ENCODE results near the gene CAPN7. TPM values are rescaled to one million over a fixed set of nuclear protein-coding genes. Genes with fewer than 3 reads are reported as not detected.

Gene CAPN7
- total RNA-seq, 5 donors from 2014 or later (not counting 1 experiment from before 2014, with no cell fraction given): 62.2 to 82.5 (median 74.6) TPM

GRCh38 chr3:15206662-15207576 lies 873 bp downstream of the CAPN7 start:
- H3K4me1 Mint-ChIP-seq: peaks cover 40 to 51% (median 42%) of the 10 kb centered on the region in 3 donors
- peak overlapping the region; percentile 71 for H3K27ac ChIP-seq (ENCODE audit: low read length)
- ATAC-seq (replicated peaks in 1 of 4) (peak in 1 of 4 experiments; percentile 9), DNase-seq (peak in 24 of 35 experiments; percentile 2 to 71 (median 14))
- WGBS (ENCODE audit: insufficient coverage): under 1% methylated on average over 17 of the region's 30 CpGs
- ChIA-PET POLR2A (interaction anchor here (0.5 to 2.1 kb wide), 12 partner anchors 10 to 1061 kb away, joined by 3 to 5 read pairs (median 4); no protein-coding TSS in a partner anchor), CTCF (interaction anchor here (0.6 to 6.4 kb wide), 17 partner anchors 11 to 1058 kb away, joined by 3 to 82 read pairs (median 4); partner anchors contain the start of genes DPH3 (in 1 of the 2), OXNAD1 (in 1 of the 2), RBSN (in 1 of the 2) and SH3BP5 (in 1 of the 2))
- H3K36me3 Mint-ChIP-seq: peaks cover 2% of the 10 kb centered on the region
- H3K4me1 ChIP-seq (ENCODE audit: control insufficient read depth in 1 of 2, extremely low read depth in 1 of 2, insufficient read depth in 2 of 2, low read length in 2 of 2): peaks cover 19 to 20% of the 10 kb centered on the region in 2 experiments
- no peaks in the 10 kb centered on the region for H3K27me3 Mint-ChIP-seq
- peaks cover 0 to 7% of the 10 kb centered on the region in 2 donors for H3K36me3 ChIP-seq (ENCODE audit: control insufficient read depth in 2 of 2, extremely low read depth in 1 of 2, insufficient read depth in 1 of 2, low read length in 1 of 2)
- peak overlapping the region; percentile 88 to 93 (median 91) for H3K4me3 Mint-ChIP-seq
- no peaks in the 10 kb centered on the region for H3K9me3 ChIP-seq
- H3K27me3 ChIP-seq (replicated peaks in 1 of 2; ENCODE audit: control insufficient read depth in 2 of 2, extremely low read depth in 1 of 2, insufficient read depth in 2 of 2, low read length in 1 of 2): no peaks in the 10 kb centered on the region
- peak overlapping the region; percentile 86 to 87 for H3K4me3 ChIP-seq (ENCODE audit: control insufficient read depth in 1 of 2, extremely low read depth in 1 of 2, low read length in 1 of 2)
- peak overlapping the region; percentile 92 to 93 for H3K27ac Mint-ChIP-seq
- no peaks in the 10 kb centered on the region for H3K9me3 Mint-ChIP-seq

- H3K36me3 Mint-ChIP-seq: peaks cover 9% of the 10 kb centered on the region
- ATAC-seq (replicated peaks in 1 of 4) (no peak), DNase-seq (no peak)
- Histone ChIP-seq H3K4me3 (ENCODE audit: control insufficient read depth in 1 of 2, extremely low read depth in 1 of 2, low read length in 1 of 2) (no peak overlapping the region), H3K9me3 (no peaks in the 10 kb centered on the region), H3K36me3 (ENCODE audit: control insufficient read depth in 2 of 2, extremely low read depth in 1 of 2, insufficient read depth in 1 of 2, low read length in 1 of 2) (peaks cover 0 to 16% of the 10 kb centered on the region in 2 donors), H3K4me1 (ENCODE audit: control insufficient read depth in 1 of 2, extremely low read depth in 1 of 2, insufficient read depth in 2 of 2, low read length in 2 of 2) (peaks cover 16 to 20% of the 10 kb centered on the region in 2 experiments), H3K27ac (ENCODE audit: low read length) (peak overlapping the region; percentile 7), H3K27me3 (replicated peaks in 1 of 2; ENCODE audit: control insufficient read depth in 2 of 2, extremely low read depth in 1 of 2, insufficient read depth in 2 of 2, low read length in 1 of 2) (no peaks in the 10 kb centered on the region)
- no CpG with 5 or more reads among the region's 5 CpGs for WGBS (ENCODE audit: insufficient coverage)
- peak overlapping the region; percentile 73 to 91 (median 88) for H3K4me3 Mint-ChIP-seq
- H3K4me1 Mint-ChIP-seq: peaks cover 44 to 53% (median 45%) of the 10 kb centered on the region in 3 donors
- CTCF ChIA-PET: interaction anchor here (0.6 to 6.4 kb wide), 7 partner anchors 10 to 419 kb away, joined by 3 to 82 read pairs (median 5); no protein-coding TSS in a partner anchor
- H3K27me3 Mint-ChIP-seq: no peaks in the 10 kb centered on the region
- H3K27ac Mint-ChIP-seq: peak overlapping the region; percentile 6 to 43
- H3K9me3 Mint-ChIP-seq: no peaks in the 10 kb centered on the region
- POLR2A ChIA-PET: interaction anchor here (0.5 to 2.1 kb wide), 8 partner anchors 9 to 1062 kb away, joined by 3 to 9 read pairs (median 4); no protein-coding TSS in a partner anchor
Measured at GRCh38 chr3:15207836-15208504, 1.9 kb downstream of the CAPN7 start.

- Mint-ChIP-seq H3K9me3 (no peaks in the 10 kb centered on the region), H3K4me1 (peaks cover 46 to 52% (median 49%) of the 10 kb centered on the region in 3 donors), H3K36me3 (peaks cover 27% of the 10 kb centered on the region), H3K27ac (no peak overlapping the region), H3K27me3 (no peaks in the 10 kb centered on the region), H3K4me3 (no peak overlapping the region)
- no peaks in the 10 kb centered on the region for H3K27me3 ChIP-seq (replicated peaks in 1 of 2; ENCODE audit: control insufficient read depth in 2 of 2, extremely low read depth in 1 of 2, insufficient read depth in 2 of 2, low read length in 1 of 2)
- DNase-seq (no peak), ATAC-seq (replicated peaks in 1 of 4) (no peak)
- POLR2A ChIA-PET: interaction anchor here in 1 of 2 donors (0.6 kb wide), 2 partner anchors 10 to 53 kb away, joined by 4 to 8 read pairs; no protein-coding TSS in a partner anchor
- peaks cover 0 to 40% of the 10 kb centered on the region in 2 donors for H3K36me3 ChIP-seq (ENCODE audit: control insufficient read depth in 2 of 2, extremely low read depth in 1 of 2, insufficient read depth in 1 of 2, low read length in 1 of 2)
- no peak overlapping the region for H3K27ac ChIP-seq (ENCODE audit: low read length)
- H3K9me3 ChIP-seq: no peaks in the 10 kb centered on the region
- no peak overlapping the region for H3K4me3 ChIP-seq (ENCODE audit: control insufficient read depth in 1 of 2, extremely low read depth in 1 of 2, low read length in 1 of 2)
- H3K4me1 ChIP-seq (ENCODE audit: control insufficient read depth in 1 of 2, extremely low read depth in 1 of 2, insufficient read depth in 2 of 2, low read length in 2 of 2): peaks cover 12% of the 10 kb centered on the region in 2 experiments
- CTCF ChIA-PET: interaction anchor here in 1 of 2 donors (0.6 to 0.7 kb wide), 2 partner anchors 55 to 966 kb away, joined by 3 read pairs; no protein-coding TSS in a partner anchor
Measured at GRCh38 chr3:15211937-15212336, 5.9 kb downstream of the CAPN7 start.

- Mint-ChIP-seq H3K27ac (no peak overlapping the region), H3K4me3 (no peak overlapping the region), H3K4me1 (peaks cover 39 to 45% (median 44%) of the 10 kb centered on the region in 3 donors), H3K9me3 (no peaks in the 10 kb centered on the region), H3K36me3 (peaks cover 50% of the 10 kb centered on the region), H3K27me3 (no peaks in the 10 kb centered on the region)
- Histone ChIP-seq H3K4me1 (ENCODE audit: control insufficient read depth in 1 of 2, extremely low read depth in 1 of 2, insufficient read depth in 2 of 2, low read length in 2 of 2) (peaks cover 2 to 6% of the 10 kb centered on the region in 2 experiments), H3K9me3 (no peaks in the 10 kb centered on the region), H3K27me3 (replicated peaks in 1 of 2; ENCODE audit: control insufficient read depth in 2 of 2, extremely low read depth in 1 of 2, insufficient read depth in 2 of 2, low read length in 1 of 2) (no peaks in the 10 kb centered on the region), H3K27ac (ENCODE audit: low read length) (no peak overlapping the region), H3K36me3 (ENCODE audit: control insufficient read depth in 2 of 2, extremely low read depth in 1 of 2, insufficient read depth in 1 of 2, low read length in 1 of 2) (peaks cover under 1 to 59% of the 10 kb centered on the region in 2 donors), H3K4me3 (ENCODE audit: control insufficient read depth in 1 of 2, extremely low read depth in 1 of 2, low read length in 1 of 2) (no peak overlapping the region)
- WGBS (ENCODE audit: insufficient coverage): no CpG with 5 or more reads among the region's 1 CpG
- no peak for DNase-seq
- ATAC-seq (replicated peaks in 1 of 4): no peak
- CTCF ChIA-PET: interaction anchor here in 1 of 2 donors (0.6 kb wide), 1 partner anchor 84 kb away, joined by 8 read pairs; no protein-coding TSS in a partner anchor
- POLR2A ChIA-PET: interaction anchor here in 1 of 2 donors (0.6 kb wide), 1 partner anchor 110 kb away, joined by 6 read pairs; no protein-coding TSS in a partner anchor
Measured at GRCh38 chr3:15214758-15215157, 8.7 kb downstream of the CAPN7 start.

- H3K27ac Mint-ChIP-seq: no peak overlapping the region
- DNase-seq (no peak), ATAC-seq (replicated peaks in 1 of 4) (no peak)
- no peaks in the 10 kb centered on the region for H3K27me3 Mint-ChIP-seq
- no peaks in the 10 kb centered on the region for H3K27me3 ChIP-seq (replicated peaks in 1 of 2; ENCODE audit: control insufficient read depth in 2 of 2, extremely low read depth in 1 of 2, insufficient read depth in 2 of 2, low read length in 1 of 2)
- no peaks in the 10 kb centered on the region for H3K9me3 ChIP-seq
- H3K36me3 ChIP-seq (ENCODE audit: control insufficient read depth in 2 of 2, extremely low read depth in 1 of 2, insufficient read depth in 1 of 2, low read length in 1 of 2): peaks cover 5 to 66% of the 10 kb centered on the region in 2 donors
- ChIA-PET POLR2A (no interaction called here), CTCF (no interaction called here)
- no peak overlapping the region for H3K4me3 ChIP-seq (ENCODE audit: control insufficient read depth in 1 of 2, extremely low read depth in 1 of 2, low read length in 1 of 2)
- H3K4me1 ChIP-seq (ENCODE audit: control insufficient read depth in 1 of 2, extremely low read depth in 1 of 2, insufficient read depth in 2 of 2, low read length in 2 of 2): peaks cover 2 to 6% of the 10 kb centered on the region in 2 experiments
- no peak overlapping the region for H3K27ac ChIP-seq (ENCODE audit: low read length)
- WGBS (ENCODE audit: insufficient coverage): no CpG with 5 or more reads among the region's 2 CpGs
- H3K9me3 Mint-ChIP-seq: no peaks in the 10 kb centered on the region
- peaks cover 58% of the 10 kb centered on the region for H3K36me3 Mint-ChIP-seq
- no peak overlapping the region for H3K4me3 Mint-ChIP-seq
- peaks cover 33 to 41% (median 37%) of the 10 kb centered on the region in 3 donors for H3K4me1 Mint-ChIP-seq
Measured at GRCh38 chr3:15215996-15216395, 9.9 kb downstream of the CAPN7 start.

Data from T-cell (primary cell).